PFSK-1 (cell line): ENCODE measurements around the gene BABAM2.

Experiments
- REST ChIP-seq, 2 experiments: IDR thresholded peaks; 2 replicates each; pipeline versions ENCODE4 v1.6.1 to v1.8.0; 2011 to 2012; ENCODE audit warnings: low read depth in 2 of 2, low read length in 2 of 2, control low read depth in 1 of 2, inconsistent platforms in 1 of 2, mild to moderate bottlenecking in 1 of 2, moderate library complexity in 1 of 2; ENCODE audit not compliant: insufficient read depth in 1 of 2
- TAF1 ChIP-seq: IDR thresholded peaks from 2 replicates; pipeline ENCODE4 v1.6.1; 2012; ENCODE audit warnings: low read length, control low read depth, borderline replicate concordance; ENCODE audit not compliant: insufficient read depth

- no peak for TF ChIP-seq TAF1
- no peak for TF ChIP-seq REST (IDR thresholded peaks at IDR 0.05; ENCODE audit: insufficient read depth in 1 of 2, low read depth in 2 of 2, low read length in 2 of 2)
Measured at GRCh38 chr2:28287256-28287915, 396.9 kb downstream of the BABAM2 start.
